Measurements from ENCODE around the gene TSC2.

TSC2 gene

GRCh38 chr16:2072926-2073325 lies 25.1 kb downstream of the TSC2 start:
- no peak overlapping the region for H3K27ac ChIP-seq
- no peak for TF ChIP-seq CTCF (conservative IDR thresholded peaks at IDR 0.05)

GRCh38 chr16:2074071-2074470 lies 26.3 kb downstream of the TSC2 start:
- no peak overlapping the region for H3K27ac ChIP-seq
- no peak for TF ChIP-seq CTCF (conservative IDR thresholded peaks at IDR 0.05)

GRCh38 chr16:2075631-2076030 lies 27.8 kb downstream of the TSC2 start:
- no peak for TF ChIP-seq CTCF (conservative IDR thresholded peaks at IDR 0.05)
- H3K27ac ChIP-seq: no peak overlapping the region

GRCh38 chr16:2076072-2076865 lies 28.5 kb downstream of the TSC2 start:
- no peak for TF ChIP-seq CTCF (conservative IDR thresholded peaks at IDR 0.05)
- no peak overlapping the region for H3K27ac ChIP-seq

GRCh38 chr16:2077016-2077415 lies 29.2 kb downstream of the TSC2 start:
- TF ChIP-seq CTCF (conservative IDR thresholded peaks at IDR 0.05): no peak
- H3K27ac ChIP-seq: no peak overlapping the region

GRCh38 chr16:2077696-2078095 lies 29.9 kb downstream of the TSC2 start:
- no peak overlapping the region for H3K27ac ChIP-seq
- no peak for TF ChIP-seq CTCF (conservative IDR thresholded peaks at IDR 0.05)

- H3K27ac ChIP-seq: no peak overlapping the region
- no peak for TF ChIP-seq CTCF (conservative IDR thresholded peaks at IDR 0.05)
These were observed 30.3 kb downstream of the TSC2 start for GRCh38 chr16:2078096-2078495.
